ENCODE data around the gene TTYH3.
A peak's percentile ranks its signal among the peaks of the same experiment; 100 is the strongest.

TTYH3 gene

DNA sequence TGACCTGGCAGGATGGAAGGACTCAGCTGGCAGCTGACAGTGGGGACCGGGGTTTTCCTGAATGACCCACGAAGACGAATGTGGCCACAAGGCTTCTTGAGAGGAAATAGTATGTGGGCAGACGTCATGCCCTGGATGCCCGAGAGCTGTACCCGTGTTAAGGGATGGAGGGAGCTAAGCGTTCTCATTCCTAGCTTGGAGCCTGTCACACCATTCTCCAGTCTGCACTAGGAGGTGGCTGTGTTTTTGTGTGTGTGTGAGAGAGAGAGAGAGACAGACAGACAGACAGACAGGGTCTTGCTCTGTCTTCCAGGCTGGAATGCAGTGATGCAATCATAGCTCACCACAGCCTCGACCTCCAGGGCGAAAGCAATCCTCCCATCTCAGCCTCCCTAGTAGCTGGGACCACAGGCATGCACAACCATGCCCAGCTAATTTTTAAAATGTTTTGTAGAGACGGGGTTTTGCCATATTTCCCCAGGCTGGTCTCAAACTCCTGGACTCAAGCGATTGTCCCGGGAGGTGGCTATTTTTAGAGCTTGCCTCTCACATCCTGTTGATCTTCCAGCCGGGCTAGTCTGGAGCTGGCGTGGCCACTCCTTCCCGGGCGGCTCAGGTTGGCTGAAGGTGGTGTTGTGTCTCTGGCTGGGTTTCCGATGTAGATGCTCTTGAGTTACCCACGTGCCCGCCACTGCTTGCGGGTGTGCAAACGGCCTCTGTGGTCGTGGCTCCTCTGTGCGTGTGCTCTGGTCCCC lies 58.3 kb downstream of the TTYH3 start:
- Histone ChIP-seq H3K27ac (ENCODE audit: extremely low read depth, low read depth, low read length) (no peak overlapping the region), H3K36me3 (ENCODE audit: control insufficient read depth in 2 of 2, insufficient read depth in 1 of 2, low read length in 2 of 2) (no peaks in the 10 kb centered on the region), H3K4me3 (ENCODE audit: low read depth, low read length) (no peak overlapping the region), H3K9me3 (ENCODE audit: control insufficient read depth, insufficient read depth, low read depth, low read length) (no peaks in the 10 kb centered on the region), H3K4me1 (ENCODE audit: control insufficient read depth, insufficient read depth, low read length) (no peaks in the 10 kb centered on the region)
- ChIA-PET POLR2A (interaction anchor here (0.6 kb wide), 1 partner anchor 79 kb away, joined by 3 read pairs; no protein-coding TSS in a partner anchor), CTCF (interaction anchor here (0.7 to 6.4 kb wide), 3 partner anchors 19 to 29 kb away, joined by 3 to 39 read pairs (median 5); no protein-coding TSS in a partner anchor)
- TF ChIP-seq ZNF274 (IDR thresholded peaks at IDR 0.05; ENCODE audit: low read length): no peak
- no peak for TF ChIP-seq ZNF274 (tag by site-specific recombination; IDR thresholded peaks at IDR 0.05; ENCODE audit: borderline replicate concordance)
- TF ChIP-seq SCRT2 (tag by site-specific recombination; IDR thresholded peaks at IDR 0.05): peak; percentile 50; the same call in 1 of the 2 replicates

DNA sequence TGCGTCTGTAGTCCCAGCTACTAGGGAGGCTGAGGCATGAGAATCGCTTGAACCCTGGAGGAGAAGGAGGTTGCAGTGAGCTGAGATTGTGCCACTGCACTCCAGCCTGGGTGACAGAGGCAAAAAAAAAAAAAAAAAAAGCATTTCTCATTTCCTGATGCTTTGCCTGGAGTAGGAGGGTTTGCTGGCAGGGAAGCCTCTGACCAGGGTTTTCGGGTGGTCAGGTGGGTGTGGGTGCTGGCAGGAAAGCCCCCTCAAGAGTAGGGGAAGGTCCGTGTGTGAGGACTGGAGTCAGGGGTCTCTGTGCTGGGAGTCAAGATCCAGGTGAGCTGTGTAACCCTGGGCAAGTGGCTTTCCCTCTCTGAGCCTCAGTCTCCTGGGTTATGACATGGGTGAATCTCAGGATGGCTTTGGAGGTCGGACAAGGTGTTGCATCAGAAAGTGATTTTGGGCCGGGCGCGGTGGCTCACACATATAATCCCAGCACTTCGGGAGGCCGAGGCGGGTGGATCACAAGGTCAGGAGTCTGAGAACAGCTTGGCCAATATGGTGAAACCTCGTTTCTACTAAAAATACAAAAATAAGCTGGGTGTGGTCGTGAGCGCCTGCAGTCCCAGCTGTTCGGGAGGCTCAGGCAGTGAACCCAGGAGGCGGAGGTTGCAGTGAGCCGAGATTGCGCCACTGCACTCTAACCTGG lies 59.4 kb downstream of the TTYH3 start:
- Histone ChIP-seq H3K27ac (ENCODE audit: extremely low read depth, low read depth, low read length) (no peak overlapping the region), H3K36me3 (ENCODE audit: control insufficient read depth in 2 of 2, insufficient read depth in 1 of 2, low read length in 2 of 2) (no peaks in the 10 kb centered on the region), H3K4me3 (ENCODE audit: low read depth, low read length) (no peak overlapping the region), H3K4me1 (ENCODE audit: control insufficient read depth, insufficient read depth, low read length) (no peaks in the 10 kb centered on the region), H3K9me3 (ENCODE audit: control insufficient read depth, insufficient read depth, low read depth, low read length) (no peaks in the 10 kb centered on the region)
- ChIA-PET POLR2A (interaction anchor here (0.6 kb wide), 1 partner anchor 80 kb away, joined by 3 read pairs; no protein-coding TSS in a partner anchor), CTCF (interaction anchor here (0.6 to 6.4 kb wide), 5 partner anchors 10 to 896 kb away, joined by 3 to 39 read pairs (median 4); no protein-coding TSS in a partner anchor)
- TF ChIP-seq, protein P1, sequence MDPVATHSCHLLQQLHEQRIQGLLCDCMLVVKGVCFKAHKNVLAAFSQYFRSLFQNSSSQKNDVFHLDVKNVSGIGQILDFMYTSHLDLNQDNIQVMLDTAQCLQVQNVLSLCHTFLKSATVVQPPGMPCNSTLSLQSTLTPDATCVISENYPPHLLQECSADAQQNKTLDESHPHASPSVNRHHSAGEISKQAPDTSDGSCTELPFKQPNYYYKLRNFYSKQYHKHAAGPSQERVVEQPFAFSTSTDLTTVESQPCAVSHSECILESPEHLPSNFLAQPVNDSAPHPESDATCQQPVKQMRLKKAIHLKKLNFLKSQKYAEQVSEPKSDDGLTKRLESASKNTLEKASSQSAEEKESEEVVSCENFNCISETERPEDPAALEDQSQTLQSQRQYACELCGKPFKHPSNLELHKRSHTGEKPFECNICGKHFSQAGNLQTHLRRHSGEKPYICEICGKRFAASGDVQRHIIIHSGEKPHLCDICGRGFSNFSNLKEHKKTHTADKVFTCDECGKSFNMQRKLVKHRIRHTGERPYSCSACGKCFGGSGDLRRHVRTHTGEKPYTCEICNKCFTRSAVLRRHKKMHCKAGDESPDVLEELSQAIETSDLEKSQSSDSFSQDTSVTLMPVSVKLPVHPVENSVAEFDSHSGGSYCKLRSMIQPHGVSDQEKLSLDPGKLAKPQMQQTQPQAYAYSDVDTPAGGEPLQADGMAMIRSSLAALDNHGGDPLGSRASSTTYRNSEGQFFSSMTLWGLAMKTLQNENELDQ (tag by site-specific recombination; IDR thresholded peaks at IDR 0.05; ENCODE audit: low read depth): no peak
- TF ChIP-seq, protein P2, sequence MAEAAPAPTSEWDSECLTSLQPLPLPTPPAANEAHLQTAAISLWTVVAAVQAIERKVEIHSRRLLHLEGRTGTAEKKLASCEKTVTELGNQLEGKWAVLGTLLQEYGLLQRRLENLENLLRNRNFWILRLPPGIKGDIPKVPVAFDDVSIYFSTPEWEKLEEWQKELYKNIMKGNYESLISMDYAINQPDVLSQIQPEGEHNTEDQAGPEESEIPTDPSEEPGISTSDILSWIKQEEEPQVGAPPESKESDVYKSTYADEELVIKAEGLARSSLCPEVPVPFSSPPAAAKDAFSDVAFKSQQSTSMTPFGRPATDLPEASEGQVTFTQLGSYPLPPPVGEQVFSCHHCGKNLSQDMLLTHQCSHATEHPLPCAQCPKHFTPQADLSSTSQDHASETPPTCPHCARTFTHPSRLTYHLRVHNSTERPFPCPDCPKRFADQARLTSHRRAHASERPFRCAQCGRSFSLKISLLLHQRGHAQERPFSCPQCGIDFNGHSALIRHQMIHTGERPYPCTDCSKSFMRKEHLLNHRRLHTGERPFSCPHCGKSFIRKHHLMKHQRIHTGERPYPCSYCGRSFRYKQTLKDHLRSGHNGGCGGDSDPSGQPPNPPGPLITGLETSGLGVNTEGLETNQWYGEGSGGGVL (tag by site-specific recombination; IDR thresholded peaks at IDR 0.05): no peak
- no peak for TF ChIP-seq OVOL3 (tag by site-specific recombination; IDR thresholded peaks at IDR 0.05)
- no peak for TF ChIP-seq ZNF624 (tag by site-specific recombination; IDR thresholded peaks at IDR 0.05)
- TF ChIP-seq ZNF112 (tag by site-specific recombination; IDR thresholded peaks at IDR 0.05): no peak
- TF ChIP-seq, protein P3, sequence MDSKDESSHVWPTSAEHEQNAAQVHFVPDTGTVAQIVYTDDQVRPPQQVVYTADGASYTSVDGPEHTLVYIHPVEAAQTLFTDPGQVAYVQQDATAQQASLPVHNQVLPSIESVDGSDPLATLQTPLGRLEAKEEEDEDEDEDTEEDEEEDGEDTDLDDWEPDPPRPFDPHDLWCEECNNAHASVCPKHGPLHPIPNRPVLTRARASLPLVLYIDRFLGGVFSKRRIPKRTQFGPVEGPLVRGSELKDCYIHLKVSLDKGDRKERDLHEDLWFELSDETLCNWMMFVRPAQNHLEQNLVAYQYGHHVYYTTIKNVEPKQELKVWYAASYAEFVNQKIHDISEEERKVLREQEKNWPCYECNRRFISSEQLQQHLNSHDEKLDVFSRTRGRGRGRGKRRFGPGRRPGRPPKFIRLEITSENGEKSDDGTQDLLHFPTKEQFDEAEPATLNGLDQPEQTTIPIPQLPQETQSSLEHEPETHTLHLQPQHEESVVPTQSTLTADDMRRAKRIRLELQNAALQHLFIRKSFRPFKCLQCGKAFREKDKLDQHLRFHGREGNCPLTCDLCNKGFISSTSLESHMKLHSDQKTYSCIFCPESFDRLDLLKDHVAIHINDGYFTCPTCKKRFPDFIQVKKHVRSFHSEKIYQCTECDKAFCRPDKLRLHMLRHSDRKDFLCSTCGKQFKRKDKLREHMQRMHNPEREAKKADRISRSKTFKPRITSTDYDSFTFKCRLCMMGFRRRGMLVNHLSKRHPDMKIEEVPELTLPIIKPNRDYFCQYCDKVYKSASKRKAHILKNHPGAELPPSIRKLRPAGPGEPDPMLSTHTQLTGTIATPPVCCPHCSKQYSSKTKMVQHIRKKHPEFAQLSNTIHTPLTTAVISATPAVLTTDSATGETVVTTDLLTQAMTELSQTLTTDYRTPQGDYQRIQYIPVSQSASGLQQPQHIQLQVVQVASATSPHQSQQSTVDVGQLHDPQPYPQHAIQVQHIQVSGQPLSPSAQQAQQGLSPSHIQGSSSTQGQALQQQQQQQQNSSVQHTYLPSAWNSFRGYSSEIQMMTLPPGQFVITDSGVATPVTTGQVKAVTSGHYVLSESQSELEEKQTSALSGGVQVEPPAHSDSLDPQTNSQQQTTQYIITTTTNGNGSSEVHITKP (tag by site-specific recombination; IDR thresholded peaks at IDR 0.05): no peak
- TF ChIP-seq, protein P4, sequence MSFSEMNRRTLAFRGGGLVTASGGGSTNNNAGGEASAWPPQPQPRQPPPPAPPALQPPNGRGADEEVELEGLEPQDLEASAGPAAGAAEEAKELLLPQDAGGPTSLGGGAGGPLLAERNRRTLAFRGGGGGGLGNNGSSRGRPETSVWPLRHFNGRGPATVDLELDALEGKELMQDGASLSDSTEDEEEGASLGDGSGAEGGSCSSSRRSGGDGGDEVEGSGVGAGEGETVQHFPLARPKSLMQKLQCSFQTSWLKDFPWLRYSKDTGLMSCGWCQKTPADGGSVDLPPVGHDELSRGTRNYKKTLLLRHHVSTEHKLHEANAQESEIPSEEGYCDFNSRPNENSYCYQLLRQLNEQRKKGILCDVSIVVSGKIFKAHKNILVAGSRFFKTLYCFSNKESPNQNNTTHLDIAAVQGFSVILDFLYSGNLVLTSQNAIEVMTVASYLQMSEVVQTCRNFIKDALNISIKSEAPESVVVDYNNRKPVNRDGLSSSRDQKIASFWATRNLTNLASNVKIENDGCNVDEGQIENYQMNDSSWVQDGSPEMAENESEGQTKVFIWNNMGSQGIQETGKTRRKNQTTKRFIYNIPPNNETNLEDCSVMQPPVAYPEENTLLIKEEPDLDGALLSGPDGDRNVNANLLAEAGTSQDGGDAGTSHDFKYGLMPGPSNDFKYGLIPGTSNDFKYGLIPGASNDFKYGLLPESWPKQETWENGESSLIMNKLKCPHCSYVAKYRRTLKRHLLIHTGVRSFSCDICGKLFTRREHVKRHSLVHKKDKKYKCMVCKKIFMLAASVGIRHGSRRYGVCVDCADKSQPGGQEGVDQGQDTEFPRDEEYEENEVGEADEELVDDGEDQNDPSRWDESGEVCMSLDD (tag by site-specific recombination; IDR thresholded peaks at IDR 0.05): no peak
- TF ChIP-seq ZNF350 (tag by site-specific recombination; IDR thresholded peaks at IDR 0.05): no peak
- no peak for TF ChIP-seq ZNF596 (tag by site-specific recombination; IDR thresholded peaks at IDR 0.05)
- no peak for TF ChIP-seq ZFP69B (tag by site-specific recombination; IDR thresholded peaks at IDR 0.05)
- TF ChIP-seq, protein P5, sequence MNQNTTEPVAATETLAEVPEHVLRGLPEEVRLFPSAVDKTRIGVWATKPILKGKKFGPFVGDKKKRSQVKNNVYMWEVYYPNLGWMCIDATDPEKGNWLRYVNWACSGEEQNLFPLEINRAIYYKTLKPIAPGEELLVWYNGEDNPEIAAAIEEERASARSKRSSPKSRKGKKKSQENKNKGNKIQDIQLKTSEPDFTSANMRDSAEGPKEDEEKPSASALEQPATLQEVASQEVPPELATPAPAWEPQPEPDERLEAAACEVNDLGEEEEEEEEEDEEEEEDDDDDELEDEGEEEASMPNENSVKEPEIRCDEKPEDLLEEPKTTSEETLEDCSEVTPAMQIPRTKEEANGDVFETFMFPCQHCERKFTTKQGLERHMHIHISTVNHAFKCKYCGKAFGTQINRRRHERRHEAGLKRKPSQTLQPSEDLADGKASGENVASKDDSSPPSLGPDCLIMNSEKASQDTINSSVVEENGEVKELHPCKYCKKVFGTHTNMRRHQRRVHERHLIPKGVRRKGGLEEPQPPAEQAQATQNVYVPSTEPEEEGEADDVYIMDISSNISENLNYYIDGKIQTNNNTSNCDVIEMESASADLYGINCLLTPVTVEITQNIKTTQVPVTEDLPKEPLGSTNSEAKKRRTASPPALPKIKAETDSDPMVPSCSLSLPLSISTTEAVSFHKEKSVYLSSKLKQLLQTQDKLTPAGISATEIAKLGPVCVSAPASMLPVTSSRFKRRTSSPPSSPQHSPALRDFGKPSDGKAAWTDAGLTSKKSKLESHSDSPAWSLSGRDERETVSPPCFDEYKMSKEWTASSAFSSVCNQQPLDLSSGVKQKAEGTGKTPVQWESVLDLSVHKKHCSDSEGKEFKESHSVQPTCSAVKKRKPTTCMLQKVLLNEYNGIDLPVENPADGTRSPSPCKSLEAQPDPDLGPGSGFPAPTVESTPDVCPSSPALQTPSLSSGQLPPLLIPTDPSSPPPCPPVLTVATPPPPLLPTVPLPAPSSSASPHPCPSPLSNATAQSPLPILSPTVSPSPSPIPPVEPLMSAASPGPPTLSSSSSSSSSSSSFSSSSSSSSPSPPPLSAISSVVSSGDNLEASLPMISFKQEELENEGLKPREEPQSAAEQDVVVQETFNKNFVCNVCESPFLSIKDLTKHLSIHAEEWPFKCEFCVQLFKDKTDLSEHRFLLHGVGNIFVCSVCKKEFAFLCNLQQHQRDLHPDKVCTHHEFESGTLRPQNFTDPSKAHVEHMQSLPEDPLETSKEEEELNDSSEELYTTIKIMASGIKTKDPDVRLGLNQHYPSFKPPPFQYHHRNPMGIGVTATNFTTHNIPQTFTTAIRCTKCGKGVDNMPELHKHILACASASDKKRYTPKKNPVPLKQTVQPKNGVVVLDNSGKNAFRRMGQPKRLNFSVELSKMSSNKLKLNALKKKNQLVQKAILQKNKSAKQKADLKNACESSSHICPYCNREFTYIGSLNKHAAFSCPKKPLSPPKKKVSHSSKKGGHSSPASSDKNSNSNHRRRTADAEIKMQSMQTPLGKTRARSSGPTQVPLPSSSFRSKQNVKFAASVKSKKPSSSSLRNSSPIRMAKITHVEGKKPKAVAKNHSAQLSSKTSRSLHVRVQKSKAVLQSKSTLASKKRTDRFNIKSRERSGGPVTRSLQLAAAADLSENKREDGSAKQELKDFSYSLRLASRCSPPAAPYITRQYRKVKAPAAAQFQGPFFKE (tag by site-specific recombination; IDR thresholded peaks at IDR 0.05; ENCODE audit: borderline replicate concordance): no peak
- TF ChIP-seq KLF1 (tag by site-specific recombination; IDR thresholded peaks at IDR 0.05): no peak

Measured in HEK293 (cell line).